ENCODE data around the gene ADARB1.

Gene ADARB1

GRCh38 chr21:45084881-45085536 is 10.6 kb downstream of the ADARB1 start:
- TF ChIP-seq CTCF (IDR thresholded peaks at IDR 0.05; ENCODE audit: borderline replicate concordance, insufficient read depth, low read depth, low read length): no peak

GRCh38 chr21:45085700-45086099 is 11.3 kb downstream of the ADARB1 start:
- TF ChIP-seq CTCF (IDR thresholded peaks at IDR 0.05; ENCODE audit: borderline replicate concordance, insufficient read depth, low read depth, low read length): no peak
- no peak overlapping the region for H3K4me3 ChIP-seq (ENCODE audit: low read depth, low read length)

More at GRCh38 chr21:45084881-45085536, 10.6 kb downstream of the ADARB1 start:
- H3K4me3 ChIP-seq (ENCODE audit: low read depth, low read length): no peak overlapping the region

GRCh38 chr21:45086337-45086958 is 12.1 kb downstream of the ADARB1 start:
- no peak for TF ChIP-seq CTCF (IDR thresholded peaks at IDR 0.05; ENCODE audit: borderline replicate concordance, insufficient read depth, low read depth, low read length)
- no peak overlapping the region for H3K4me3 ChIP-seq (ENCODE audit: low read depth, low read length)

GRCh38 chr21:45087022-45087823 is 12.8 kb downstream of the ADARB1 start:
- no peak overlapping the region for H3K4me3 ChIP-seq (ENCODE audit: low read depth, low read length)
- no peak for TF ChIP-seq CTCF (IDR thresholded peaks at IDR 0.05; ENCODE audit: borderline replicate concordance, insufficient read depth, low read depth, low read length)

GRCh38 chr21:45088116-45088515 is 13.7 kb downstream of the ADARB1 start:
- no peak overlapping the region for H3K4me3 ChIP-seq (ENCODE audit: low read depth, low read length)
- TF ChIP-seq CTCF (IDR thresholded peaks at IDR 0.05; ENCODE audit: borderline replicate concordance, insufficient read depth, low read depth, low read length): no peak

GRCh38 chr21:45088729-45089128 is 14.3 kb downstream of the ADARB1 start:
- H3K4me3 ChIP-seq (ENCODE audit: low read depth, low read length): no peak overlapping the region
- no peak for TF ChIP-seq CTCF (IDR thresholded peaks at IDR 0.05; ENCODE audit: borderline replicate concordance, insufficient read depth, low read depth, low read length)

All from GM12875 (cell line).